Loucy (cell line): ENCODE results near the gene TIMD4.

ENCODE experiments used
- H2AFZ ChIP-seq: fragments of 200-600 bp; sonication (generic); 2 replicates; pipeline ENCODE4 v1.6.0; 2016; ENCODE audit warnings: antibody characterized with exemption, mild to moderate bottlenecking, low read length, moderate library complexity
- H3F3A ChIP-seq: fragments of 200-600 bp; 2 replicates; pipeline ENCODE4 v1.6.0; 2016; ENCODE audit warnings: antibody characterized with exemption, low read depth, mild to moderate bottlenecking
- H3K27me3 ChIP-seq: fragments of 200-600 bp; sonication (generic); 2 replicates; pipeline ENCODE4 v1.6.1; 2014; ENCODE audit warnings: low read length, mild to moderate bottlenecking; ENCODE audit not compliant: insufficient read depth, poor library complexity, severe bottlenecking
- H3K36me3 ChIP-seq: fragments of 200-600 bp; sonication (generic); 2 replicates; pipeline ENCODE4 v1.6.1; 2016; ENCODE audit warnings: low read length; ENCODE audit not compliant: insufficient read depth
- H3K4me1 ChIP-seq: fragments of 200-600 bp; sonication (generic); 2 replicates; pipeline ENCODE4 v1.5.1; 2014; ENCODE audit warnings: low read length, mild to moderate bottlenecking; ENCODE audit not compliant: insufficient read depth, poor library complexity, severe bottlenecking
- H3K4me2 ChIP-seq: fragments of 200-600 bp; sonication (generic); 2 replicates; pipeline ENCODE4 v1.6.0; 2014; ENCODE audit warnings: antibody characterized with exemption, low read length, low read depth, mild to moderate bottlenecking; ENCODE audit not compliant: poor library complexity, severe bottlenecking
- H3K4me3 ChIP-seq: fragments of 200-600 bp; sonication (generic); 2 replicates; pipeline ENCODE4 v1.5.1; 2014; ENCODE audit warnings: low read length, mild to moderate bottlenecking, mixed read lengths; ENCODE audit not compliant: poor library complexity, severe bottlenecking
- H3K79me2 ChIP-seq: fragments of 200-600 bp; sonication (generic); 2 replicates; pipeline ENCODE4 v1.6.1; 2014; ENCODE audit warnings: low read length; ENCODE audit not compliant: insufficient read depth
- H3K9ac ChIP-seq: fragments of 200-600 bp; sonication (generic); 2 replicates; pipeline ENCODE4 v1.6.0; 2014; ENCODE audit warnings: mild to moderate bottlenecking, low read depth, low read length, moderate library complexity; ENCODE audit not compliant: poor library complexity, severe bottlenecking
- H3K9me2 ChIP-seq: fragments of 200-600 bp; sonication (generic); replicated peaks from 2 replicates; pipeline ENCODE4 v1.6.1; 2016; ENCODE audit warnings: low read depth, low read length, mixed read lengths
- H3K9me3 ChIP-seq: fragments of 200-600 bp; sonication (generic); 2 replicates; pipeline ENCODE4 v1.6.1; 2014; ENCODE audit warnings: mild to moderate bottlenecking, antibody characterized with exemption, low read length, low read depth; ENCODE audit not compliant: insufficient read depth
- H4K20me1 ChIP-seq: fragments of 200-600 bp; sonication (generic); 2 replicates; pipeline ENCODE4 v1.6.0; 2014; ENCODE audit warnings: antibody characterized with exemption, low read length, mild to moderate bottlenecking; ENCODE audit not compliant: insufficient read depth, poor library complexity, severe bottlenecking
- EZH2phosphoT487 ChIP-seq: fragments of 200-600 bp; IDR thresholded peaks from 2 replicates; pipeline ENCODE4 v1.6.1; 2018; ENCODE audit warnings: antibody characterized with exemption, mild to moderate bottlenecking, moderate library complexity, borderline replicate concordance
- TF ChIP-seq, protein P1 (sequence below): fragments of 200-600 bp; sonication (generic); conservative IDR thresholded peaks from 2 replicates; pipeline ENCODE4 v1.5.1; 2014; ENCODE audit warnings: mild to moderate bottlenecking, antibody characterized with exemption, low read length

TIMD4 gene

DNA sequence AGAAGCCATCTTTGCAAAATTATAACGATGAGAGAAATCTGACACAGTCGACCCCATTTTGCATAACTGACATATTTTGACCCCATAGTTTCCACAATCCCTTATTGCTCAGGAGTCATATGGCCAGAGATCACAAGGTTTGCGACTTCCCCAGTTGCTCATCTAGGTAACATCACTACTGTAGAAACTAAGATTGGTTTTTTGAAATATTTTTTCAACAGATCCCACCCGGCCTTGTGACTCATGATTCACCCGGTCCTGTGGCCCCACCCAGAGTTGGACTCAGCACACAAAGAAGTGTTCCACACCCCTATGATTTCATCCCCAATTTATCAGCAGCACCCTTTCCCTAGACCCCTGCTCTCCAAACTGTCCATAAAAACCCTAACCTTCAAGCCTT is 50.2 kb downstream of the TIMD4 start:
- Histone ChIP-seq H3K79me2 (no peaks in the 10 kb centered on the region), H3K9me3 (no peaks in the 10 kb centered on the region), H3K9me2 (no peaks in the 10 kb centered on the region), H2AFZ (no peak overlapping the region), H4K20me1 (no peaks in the 10 kb centered on the region), H3K27me3 (no peaks in the 10 kb centered on the region), H3F3A (no peaks in the 10 kb centered on the region), H3K4me1 (peaks cover 10% of the 10 kb centered on the region), H3K36me3 (no peaks in the 10 kb centered on the region), H3K4me2 (no peak overlapping the region), H3K4me3 (no peak overlapping the region), H3K9ac (no peak overlapping the region)
- TF ChIP-seq EZH2phosphoT487: no peak
- TF ChIP-seq, protein P1, sequence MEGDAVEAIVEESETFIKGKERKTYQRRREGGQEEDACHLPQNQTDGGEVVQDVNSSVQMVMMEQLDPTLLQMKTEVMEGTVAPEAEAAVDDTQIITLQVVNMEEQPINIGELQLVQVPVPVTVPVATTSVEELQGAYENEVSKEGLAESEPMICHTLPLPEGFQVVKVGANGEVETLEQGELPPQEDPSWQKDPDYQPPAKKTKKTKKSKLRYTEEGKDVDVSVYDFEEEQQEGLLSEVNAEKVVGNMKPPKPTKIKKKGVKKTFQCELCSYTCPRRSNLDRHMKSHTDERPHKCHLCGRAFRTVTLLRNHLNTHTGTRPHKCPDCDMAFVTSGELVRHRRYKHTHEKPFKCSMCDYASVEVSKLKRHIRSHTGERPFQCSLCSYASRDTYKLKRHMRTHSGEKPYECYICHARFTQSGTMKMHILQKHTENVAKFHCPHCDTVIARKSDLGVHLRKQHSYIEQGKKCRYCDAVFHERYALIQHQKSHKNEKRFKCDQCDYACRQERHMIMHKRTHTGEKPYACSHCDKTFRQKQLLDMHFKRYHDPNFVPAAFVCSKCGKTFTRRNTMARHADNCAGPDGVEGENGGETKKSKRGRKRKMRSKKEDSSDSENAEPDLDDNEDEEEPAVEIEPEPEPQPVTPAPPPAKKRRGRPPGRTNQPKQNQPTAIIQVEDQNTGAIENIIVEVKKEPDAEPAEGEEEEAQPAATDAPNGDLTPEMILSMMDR: no peak

DNA sequence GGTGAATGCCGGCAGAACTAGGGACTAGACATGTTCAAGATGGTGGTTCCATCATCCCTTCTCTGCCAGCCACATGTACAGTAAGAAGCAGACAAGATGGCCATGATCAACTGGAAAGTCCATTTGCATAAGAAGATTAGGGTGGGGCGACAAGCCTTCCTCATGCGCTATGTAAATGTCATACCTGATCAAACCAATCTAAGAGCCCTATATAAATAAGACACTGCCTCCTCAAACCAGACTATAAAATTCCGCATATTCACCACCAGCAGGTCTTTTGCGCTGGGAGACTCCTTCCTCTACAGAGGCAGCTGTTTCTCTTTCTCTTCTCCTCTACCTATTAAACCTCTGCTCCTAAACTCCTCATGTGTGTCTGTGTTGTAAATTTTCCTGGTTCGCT is 53.8 kb downstream of the TIMD4 start:
- TF ChIP-seq, protein P1: no peak
- TF ChIP-seq EZH2phosphoT487: no peak
- no peak overlapping the region for H3K4me3 ChIP-seq

DNA sequence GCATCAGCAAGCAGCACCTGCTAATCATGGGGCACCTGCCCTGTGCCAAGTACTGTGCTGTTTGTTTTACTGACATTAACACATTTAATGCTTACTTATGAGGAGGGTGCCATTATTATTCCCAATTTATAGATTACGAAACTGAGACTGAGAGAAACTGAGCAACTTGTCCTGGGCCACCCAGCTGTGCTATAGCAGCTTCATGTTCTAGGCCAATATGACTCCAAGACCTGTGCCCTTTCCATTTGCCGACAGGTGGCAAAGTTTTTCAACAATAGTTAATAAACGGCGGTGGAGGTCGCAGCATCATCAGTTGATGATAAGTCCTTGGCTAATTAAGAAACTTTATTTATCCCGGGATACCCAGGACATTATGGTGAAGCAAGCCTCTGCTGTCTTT is 55.4 kb downstream of the TIMD4 start:
- no peak for TF ChIP-seq EZH2phosphoT487
- TF ChIP-seq, protein P1: no peak
- H2AFZ ChIP-seq: no peak overlapping the region
- H3K36me3 ChIP-seq: no peaks in the 10 kb centered on the region
- H3K4me1 ChIP-seq: no peaks in the 10 kb centered on the region
- H3K9me3 ChIP-seq: no peaks in the 10 kb centered on the region
- H3K9ac ChIP-seq: no peak overlapping the region
- H3K9me2 ChIP-seq: no peaks in the 10 kb centered on the region
- no peaks in the 10 kb centered on the region for H4K20me1 ChIP-seq
- H3K27me3 ChIP-seq: no peaks in the 10 kb centered on the region
- no peak overlapping the region for H3K4me2 ChIP-seq
- no peaks in the 10 kb centered on the region for H3F3A ChIP-seq
- no peaks in the 10 kb centered on the region for H3K79me2 ChIP-seq
- no peak overlapping the region for H3K4me3 ChIP-seq

More for the DNA sequence above, 53.8 kb downstream of the TIMD4 start:
- H3K36me3 ChIP-seq: no peaks in the 10 kb centered on the region
- no peak overlapping the region for H3K4me2 ChIP-seq
- no peaks in the 10 kb centered on the region for H3K27me3 ChIP-seq
- H3K9me2 ChIP-seq: no peaks in the 10 kb centered on the region
- no peaks in the 10 kb centered on the region for H4K20me1 ChIP-seq
- H3K9ac ChIP-seq: no peak overlapping the region
- H3K79me2 ChIP-seq: no peaks in the 10 kb centered on the region
- H3K9me3 ChIP-seq: no peaks in the 10 kb centered on the region
- peaks cover 8% of the 10 kb centered on the region for H3K4me1 ChIP-seq
- H3F3A ChIP-seq: no peaks in the 10 kb centered on the region
- no peak overlapping the region for H2AFZ ChIP-seq
